K562 (cell line): Measurements from ENCODE around the gene AGO1. TPM values are rescaled to one million over a fixed set of nuclear protein-coding genes. Genes with fewer than 3 reads are reported as not detected.

Source experiments
- MGA ChIP-seq: fragments of 450-650 bp; IDR thresholded peaks from 2 replicates; pipeline ENCODE4 v1.6.1; 2016; ENCODE audit warnings: mild to moderate bottlenecking, moderate library complexity
- SMARCA5 ChIP-seq: fragments of 450-650 bp; IDR thresholded peaks from 2 replicates; pipeline ENCODE4 v1.6.1; 2016
- VEZF1 ChIP-seq: fragments of 200-800 bp; sonication (Bioruptor generic); IDR thresholded peaks from 2 replicates; pipeline ENCODE4 v1.6.1; 2017; ENCODE audit warnings: missing genetic modification characterization, missing compliant biosample characterization
- ZBED1 ChIP-seq: IDR thresholded peaks from 2 replicates; pipeline ENCODE4 v1.6.1; 2014
- ZNF318 ChIP-seq, 2 experiments: fragments of 450-650 bp; IDR thresholded peaks; 2 replicates each; pipeline ENCODE4 v1.6.1; 2016; ENCODE audit warnings: mild to moderate bottlenecking in 2 of 2, borderline replicate concordance in 1 of 2, low read depth in 1 of 2, moderate library complexity in 1 of 2
- polyA plus RNA-seq, 8 experiments: library from polyadenylated mRNA; depleted of rRNA in 4 of 8; stranded (reverse) in 5 of 8; unstranded in 3 of 8; fragments of >200 nt; fragmentation: Nextera tagmentation in 2 of 8; fragmentation: Illumina TruSeq in 1 of 8; extraction: Ambion mirVana in 2 of 8; extraction: Trizol in 1 of 8; gene quantifications; 2 replicates each; pipeline versions ENCODE4 v1.2.1 to v1.2.3, GENCODE V29; 2011 to 2014; ENCODE audit warnings: inconsistent platforms in 1 of 8, missing spikeins in 1 of 8
- total RNA-seq, 7 experiments: library from RNA; depleted of rRNA in 6 of 7; stranded (reverse); fragments of >200 nt in 6 of 7; fragmentation: Illumina TruSeq in 2 of 7; extraction: Trizol in 2 of 7; gene quantifications; 2 replicates each; pipeline versions ENCODE4 v1.2.1 to v1.2.3, GENCODE V29; 2011 to 2021; ENCODE audit warnings: low replicate concordance in 1 of 7

The AGO1 gene
- total and polyA plus RNA-seq, 9 of the 15 experiments (the other 6 are each of a cell fraction or from before 2014, with no cell fraction given), result 7.3 to 64.2 (median 26.0) TPM

- TF ChIP-seq SMARCA5, result no peak
- no peak for TF ChIP-seq MGA
- peak; percentile 20; the same call in 1 of the 2 replicates for TF ChIP-seq VEZF1 (CRISPR knock-in tag)
- no peak for TF ChIP-seq ZBED1
- TF ChIP-seq ZNF318 (IDR thresholded peaks at IDR 0.05; ENCODE audit: borderline replicate concordance in 1 of 2, low read depth in 1 of 2), result peak in 1 of 2 experiments; percentile 97; a peak in 2 of 4 replicates
Measured at GRCh38 chr1:35881850-35882273, 1.1 kb upstream of the AGO1 start (continued).
